ENCODE results near the gene KCNQ1OT1.

Gene KCNQ1OT1

DNA sequence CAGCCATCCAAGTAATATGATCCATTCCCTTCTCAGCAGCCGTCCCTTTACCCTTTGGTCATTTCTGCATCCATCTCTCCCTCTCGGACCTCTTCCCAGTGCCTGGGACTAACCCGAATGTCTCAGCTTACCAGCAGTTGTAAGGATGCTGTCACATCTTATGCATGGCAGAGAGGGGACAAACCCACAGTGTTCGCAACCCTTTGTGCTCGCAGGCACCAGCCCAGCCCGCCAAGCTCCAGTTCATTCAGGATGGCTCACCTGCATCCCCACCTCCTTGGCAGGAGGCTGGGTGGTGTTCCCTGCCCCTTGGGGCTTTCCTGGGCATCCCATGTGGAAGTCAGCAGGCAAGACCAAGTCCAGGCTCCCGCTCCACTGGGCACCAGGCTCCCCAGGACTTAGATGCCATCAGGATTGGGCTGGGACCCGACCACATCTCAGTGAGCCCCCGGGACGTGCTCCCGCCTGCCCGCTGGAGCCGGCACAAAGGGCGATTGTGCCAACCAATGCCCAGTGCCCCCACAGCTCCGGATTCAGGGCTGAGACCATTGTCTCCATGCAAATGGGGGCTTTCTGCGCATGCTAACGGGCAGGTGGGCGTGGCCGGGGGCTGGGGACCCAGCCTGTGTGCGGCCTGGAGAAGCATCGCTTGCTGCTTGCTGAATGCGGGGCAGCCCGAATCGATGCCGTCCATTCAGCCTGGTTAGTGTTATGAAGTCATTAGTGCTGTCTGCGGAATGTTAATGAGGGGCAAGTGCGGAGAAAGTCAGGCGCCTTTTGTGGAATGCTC, 108.6 kb downstream of the KCNQ1OT1 start:
- DNase-seq: no peak

DNA sequence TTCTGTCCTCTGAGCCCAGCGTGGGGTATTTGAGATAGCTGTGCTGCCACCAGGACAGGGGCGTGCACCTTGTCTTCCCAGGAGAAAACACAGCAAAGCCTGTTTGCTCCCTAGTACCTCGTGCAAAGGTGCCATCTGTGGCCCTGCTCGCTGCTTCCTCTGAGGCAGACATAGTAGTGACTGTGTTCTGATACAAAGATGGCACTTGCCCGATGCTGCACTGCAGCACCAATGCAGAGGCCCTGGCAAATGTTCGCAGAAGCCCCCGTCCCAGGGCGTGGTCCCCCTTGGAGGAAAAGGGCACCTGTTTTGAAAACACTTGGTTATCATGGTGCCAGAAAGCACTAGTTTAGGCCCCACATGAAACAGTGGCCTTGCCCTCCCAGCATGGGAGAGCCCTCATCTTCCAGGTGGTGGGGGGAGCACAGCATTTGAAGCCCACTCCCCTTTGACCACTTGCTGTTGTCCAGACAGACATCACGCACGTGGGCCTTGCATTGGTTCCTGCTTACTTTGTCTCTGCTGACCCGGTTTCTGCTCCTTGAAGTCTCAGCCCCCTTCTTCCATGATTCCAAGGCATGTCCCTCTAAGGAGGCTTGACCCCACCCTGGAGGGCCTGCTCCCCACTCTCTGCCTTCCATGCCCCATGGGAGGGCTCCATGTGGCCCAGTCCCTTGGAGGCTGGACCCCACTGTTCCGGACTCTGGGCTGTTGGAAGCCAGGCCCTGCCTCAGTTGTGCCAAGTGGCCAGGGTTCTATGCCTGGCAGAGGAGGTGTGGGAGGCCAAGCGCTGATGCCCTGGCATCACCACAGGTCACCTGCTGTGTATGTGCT, 109.4 kb downstream of the KCNQ1OT1 start:
- DNase-seq: peak in 1 of 2 experiments; percentile 0

DNA sequence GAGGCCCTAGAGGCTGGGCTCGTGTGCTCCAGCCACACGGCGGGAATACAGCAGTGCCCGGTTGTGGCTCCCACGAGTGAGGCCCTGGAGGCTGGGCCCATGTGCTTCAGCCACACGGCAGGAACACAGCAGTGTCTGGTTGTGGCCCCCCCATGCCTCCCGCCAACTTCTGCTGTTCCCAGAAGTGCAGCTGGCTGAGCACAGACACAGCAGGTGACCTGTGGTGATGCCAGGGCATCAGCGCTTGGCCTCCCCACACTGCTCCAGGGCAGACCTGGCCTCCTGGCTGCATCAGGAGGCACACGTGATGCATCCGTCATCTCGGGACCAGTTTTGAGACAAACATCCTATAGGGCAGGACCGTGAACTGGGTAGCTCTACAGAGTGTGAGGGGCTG, 110.3 kb downstream of the KCNQ1OT1 start:
- no peak for DNase-seq

DNA sequence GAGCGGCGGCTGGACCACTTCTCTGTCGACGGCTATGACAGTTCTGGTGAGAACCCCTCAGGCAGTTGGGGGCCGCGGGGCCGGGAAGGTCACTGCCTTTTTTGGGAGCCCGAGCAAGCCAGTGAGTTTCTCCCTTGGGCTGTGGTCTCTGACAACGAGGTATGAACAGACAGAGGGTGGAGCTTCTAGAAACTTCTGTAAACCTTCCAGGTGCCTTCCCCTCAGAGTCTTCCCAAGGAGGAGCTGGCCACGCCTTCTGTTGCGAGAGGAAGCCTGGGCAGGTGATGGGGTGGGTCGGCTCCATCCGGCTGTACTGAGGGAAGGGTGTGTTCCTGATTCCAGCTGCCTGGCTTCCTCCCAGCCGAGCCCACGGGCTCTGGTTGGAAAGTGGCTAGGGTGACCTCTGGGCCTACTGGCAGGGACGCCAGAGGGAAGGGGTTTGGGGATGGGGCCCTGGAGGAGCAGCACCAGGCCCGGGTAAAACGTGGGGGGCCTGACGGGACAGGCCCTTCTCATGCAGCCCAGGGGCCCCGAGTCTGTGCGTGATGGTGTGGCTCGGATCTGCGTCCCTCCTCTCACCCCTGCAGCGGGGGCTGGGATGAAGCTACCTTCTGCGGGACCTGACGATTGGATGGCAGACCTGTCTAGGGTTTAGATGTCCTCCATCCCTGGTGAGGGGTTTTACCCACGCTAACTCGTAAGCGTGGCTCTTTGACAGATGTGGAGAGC, 110.8 kb downstream of the KCNQ1OT1 start:
- DNase-seq: peak in 1 of 2 experiments; percentile 1

DNA sequence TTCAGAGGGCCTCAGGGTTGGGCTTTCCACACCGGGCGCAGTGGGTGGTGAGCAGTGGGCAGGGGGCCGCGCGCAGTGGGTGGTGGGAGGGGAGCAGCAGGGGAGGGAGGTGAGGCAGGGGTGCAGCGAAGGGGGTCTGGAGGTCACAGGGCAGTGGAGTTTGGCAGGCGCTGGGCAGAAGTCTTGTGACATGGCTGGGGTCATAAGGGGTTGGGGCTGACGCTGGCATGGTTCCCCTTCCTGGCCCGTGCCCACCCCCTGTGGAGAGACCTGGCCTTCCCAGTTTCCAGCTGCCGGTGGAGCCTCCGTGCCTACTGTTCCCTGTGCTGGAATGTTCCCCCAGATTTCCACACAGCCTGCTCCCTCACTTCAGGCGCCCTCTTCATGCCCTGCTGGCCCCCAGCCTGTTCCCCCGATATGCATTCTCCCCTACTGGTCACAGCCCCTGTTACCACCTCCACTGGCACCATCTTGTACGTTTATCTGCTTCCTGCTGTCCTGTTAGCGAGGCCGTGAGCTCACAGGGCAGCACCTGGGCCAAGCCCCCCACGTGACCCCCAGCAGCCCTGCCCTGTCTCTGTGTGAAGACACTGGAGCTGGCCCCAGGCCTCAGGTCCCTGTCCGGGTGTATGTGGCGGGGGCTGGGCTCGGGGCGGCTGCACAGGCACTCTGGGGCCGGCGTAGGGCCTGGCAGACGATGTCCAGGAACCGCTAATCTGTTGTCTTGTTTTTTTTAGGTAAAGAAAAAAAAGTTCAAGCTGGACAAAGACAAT, 111.6 kb downstream of the KCNQ1OT1 start:
- peak in 1 of 2 experiments; percentile 1 for DNase-seq

DNA sequence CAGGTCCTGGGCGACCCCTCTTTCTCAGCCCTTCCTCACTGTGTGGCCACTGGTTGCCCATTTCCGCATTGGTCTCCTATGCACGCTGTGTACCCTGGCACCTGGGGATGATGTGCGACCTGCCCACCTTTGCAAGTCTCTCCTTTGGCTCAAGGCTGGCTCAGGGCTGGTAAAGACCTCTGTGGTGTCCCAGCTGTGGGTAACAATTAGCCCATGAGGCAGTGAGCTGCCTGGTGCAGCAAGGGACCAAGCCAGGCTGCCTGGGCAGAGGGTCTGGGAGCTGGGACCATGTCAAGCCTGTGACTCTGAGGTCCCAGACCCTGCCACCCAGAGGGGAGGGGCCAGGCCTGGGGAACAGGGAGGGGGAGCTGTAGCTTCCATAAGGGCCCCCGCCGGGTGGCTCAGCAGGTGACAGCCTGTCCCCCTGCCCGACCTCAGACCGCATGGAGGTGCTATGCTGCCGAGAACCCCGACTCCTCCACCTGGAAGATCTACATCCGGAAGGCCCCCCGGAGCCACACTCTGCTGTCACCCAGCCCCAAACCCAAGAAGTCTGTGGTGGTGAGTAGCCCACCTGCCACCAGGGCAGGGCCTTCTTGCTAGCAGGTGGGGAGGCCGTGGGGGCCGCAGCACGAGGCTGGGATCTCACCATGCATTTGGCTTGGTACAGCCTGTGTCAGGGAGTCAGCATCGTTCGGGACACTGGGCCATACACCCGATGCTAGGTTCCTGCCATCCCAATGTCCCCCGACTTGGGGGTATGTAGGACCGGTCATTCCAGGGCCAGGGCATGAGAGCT, 112.5 kb downstream of the KCNQ1OT1 start:
- DNase-seq: peak in 1 of 2 experiments; percentile 1

DNA sequence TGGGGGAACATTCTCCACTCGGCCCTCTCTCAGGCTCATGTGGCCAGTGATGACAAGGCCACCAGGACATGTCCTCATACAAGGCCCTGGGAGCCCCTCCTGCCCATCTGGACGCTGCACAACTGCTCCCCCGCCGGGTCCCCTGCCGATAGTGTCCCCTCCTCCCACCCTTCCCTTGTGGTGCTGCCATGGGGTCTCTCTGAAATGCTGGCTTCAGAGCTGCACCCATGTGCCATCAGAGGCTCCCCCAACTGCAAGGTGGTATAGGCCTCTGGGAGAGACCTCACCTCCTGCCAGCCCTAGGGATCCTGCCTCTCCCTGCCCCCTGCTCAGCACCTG, 113.0 kb downstream of the KCNQ1OT1 start:
- DNase-seq: no peak

DNA sequence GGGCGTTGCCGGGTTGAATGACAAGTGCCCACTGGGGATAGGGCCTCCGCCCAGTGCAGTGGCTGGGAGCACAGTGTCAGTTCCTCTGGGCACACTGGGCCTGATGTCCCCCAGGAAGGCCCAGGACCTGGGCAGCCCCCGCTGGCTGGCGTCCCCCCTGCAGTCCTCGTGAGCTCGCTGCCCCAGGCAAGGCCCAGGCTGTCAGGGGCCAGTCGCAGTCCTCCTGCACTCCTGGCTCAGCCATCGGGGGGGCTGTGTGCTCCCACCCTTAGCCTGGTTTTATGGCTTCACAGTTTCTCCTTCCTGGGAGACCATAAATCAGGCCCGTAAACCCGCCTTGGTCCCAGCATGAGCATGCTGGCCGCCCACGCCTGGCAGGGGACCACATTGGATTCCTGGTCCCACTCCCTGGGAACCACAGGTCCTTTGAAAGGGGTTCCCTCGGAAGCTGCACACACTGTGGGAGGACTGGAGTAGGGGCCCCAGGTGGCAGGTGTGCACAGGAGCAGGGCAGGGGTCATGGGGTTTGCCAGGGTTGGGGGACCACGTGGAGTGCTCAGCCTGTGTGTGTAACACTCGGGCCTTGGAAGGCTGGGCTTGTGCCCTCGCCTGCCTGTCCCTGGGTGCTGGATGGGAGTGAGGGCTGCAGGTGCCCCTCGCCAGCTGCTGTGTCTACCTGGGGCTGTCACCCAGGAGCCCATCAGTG, 113.6 kb downstream of the KCNQ1OT1 start:
- DNase-seq: peak in 1 of 2 experiments; percentile 1

DNA sequence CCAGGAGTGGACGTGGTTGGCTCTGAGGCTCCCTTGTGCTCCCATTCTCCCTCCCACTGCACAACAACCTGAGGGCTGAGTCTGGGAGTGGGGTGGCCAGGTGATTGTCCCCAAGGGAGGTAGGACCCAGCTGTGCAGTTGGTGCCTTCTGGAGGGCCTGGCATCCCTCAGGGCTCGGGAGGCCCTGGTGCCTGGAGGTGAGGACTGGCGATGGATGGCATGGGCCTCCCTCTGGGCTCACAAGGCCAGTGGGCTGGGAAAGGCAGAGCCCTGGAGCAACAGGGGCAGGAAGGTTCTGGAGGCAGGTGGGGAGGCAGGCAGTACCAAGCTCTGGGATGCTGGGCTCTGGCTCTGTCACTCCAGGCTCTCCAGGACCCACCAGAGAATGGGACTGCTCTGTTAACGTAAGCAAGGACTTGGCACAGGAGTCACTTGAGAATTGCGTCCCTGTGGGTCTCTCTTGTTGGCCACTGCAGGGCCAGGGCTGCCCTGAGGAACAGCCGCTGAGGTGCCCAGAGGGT, 114.2 kb downstream of the KCNQ1OT1 start:
- peak in 1 of 2 experiments; percentile 1 for DNase-seq

DNA sequence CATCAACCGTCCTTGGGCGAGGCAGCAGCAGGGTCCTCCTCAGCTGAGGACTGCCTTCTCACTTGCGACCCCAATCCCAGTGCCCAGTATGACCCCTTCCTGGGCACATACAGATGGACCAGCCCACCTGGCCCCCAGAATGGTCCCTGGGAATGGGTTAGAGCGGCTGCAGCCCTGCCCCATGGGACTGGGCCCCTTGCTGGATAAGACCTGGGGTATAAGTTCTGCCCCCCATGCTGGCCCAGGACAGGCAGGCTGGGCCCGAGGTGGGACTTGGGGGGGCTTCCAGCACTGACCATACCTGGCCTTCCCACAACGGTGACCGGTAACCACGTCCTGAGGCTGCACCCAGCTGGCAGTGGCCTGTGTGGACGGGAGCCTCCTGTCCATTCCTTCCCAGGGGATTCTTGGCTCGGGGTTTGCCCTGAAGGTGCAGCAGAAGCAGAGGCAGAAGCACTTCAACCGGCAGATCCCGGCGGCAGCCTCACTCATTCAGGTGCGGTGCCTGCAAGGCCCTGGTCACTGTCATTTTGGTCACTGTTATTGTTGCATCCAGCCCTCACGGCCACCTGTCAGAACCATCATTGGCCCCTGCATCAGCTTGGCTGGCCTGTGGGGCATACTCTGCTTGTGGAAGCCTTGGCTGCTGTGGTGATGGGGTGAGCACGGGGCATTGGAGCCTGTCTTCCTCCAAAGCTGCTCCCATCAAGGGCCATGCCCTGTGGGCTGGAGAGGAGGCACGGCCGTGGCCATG, 114.8 kb downstream of the KCNQ1OT1 start:
- no peak for DNase-seq

DNA sequence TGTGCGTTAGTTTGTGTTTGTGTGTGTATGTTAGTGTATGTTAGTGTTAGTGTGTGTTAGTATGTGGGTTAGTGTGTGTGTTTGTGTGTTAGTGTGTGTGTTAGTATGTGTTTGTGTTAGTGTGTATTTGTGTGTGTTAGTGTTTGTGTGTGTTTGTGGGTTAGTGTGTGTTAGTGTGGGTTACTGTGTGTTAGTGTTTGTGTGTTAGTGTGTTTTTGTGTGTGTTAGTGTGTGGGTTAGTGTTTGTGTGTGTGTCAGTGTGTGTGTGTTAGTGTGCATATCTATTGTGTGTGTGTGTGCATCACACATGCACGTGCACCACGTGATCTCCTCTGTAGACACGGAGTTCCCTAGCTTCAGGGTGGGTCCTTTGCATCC, 115.4 kb downstream of the KCNQ1OT1 start:
- peak in 1 of 2 experiments; percentile 1 for DNase-seq

DNA sequence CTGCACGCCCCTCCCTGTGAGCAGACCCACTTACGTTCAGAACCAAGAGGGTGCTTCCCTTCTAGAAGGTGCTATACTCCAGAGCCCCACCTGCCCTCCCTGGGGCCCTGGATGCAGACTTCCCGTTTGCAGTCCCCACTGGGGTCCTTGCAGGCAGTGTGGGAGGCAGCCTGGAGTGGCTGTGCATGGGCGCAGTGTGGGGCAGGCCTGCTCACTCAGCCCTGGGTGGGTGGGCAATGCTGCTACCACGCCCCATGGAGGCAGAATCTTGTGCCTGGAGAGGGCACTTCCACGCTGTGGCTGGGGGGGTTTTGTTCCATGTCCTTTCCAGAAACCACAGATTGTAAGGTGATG, 116.2 kb downstream of the KCNQ1OT1 start:
- DNase-seq: no peak

DNA sequence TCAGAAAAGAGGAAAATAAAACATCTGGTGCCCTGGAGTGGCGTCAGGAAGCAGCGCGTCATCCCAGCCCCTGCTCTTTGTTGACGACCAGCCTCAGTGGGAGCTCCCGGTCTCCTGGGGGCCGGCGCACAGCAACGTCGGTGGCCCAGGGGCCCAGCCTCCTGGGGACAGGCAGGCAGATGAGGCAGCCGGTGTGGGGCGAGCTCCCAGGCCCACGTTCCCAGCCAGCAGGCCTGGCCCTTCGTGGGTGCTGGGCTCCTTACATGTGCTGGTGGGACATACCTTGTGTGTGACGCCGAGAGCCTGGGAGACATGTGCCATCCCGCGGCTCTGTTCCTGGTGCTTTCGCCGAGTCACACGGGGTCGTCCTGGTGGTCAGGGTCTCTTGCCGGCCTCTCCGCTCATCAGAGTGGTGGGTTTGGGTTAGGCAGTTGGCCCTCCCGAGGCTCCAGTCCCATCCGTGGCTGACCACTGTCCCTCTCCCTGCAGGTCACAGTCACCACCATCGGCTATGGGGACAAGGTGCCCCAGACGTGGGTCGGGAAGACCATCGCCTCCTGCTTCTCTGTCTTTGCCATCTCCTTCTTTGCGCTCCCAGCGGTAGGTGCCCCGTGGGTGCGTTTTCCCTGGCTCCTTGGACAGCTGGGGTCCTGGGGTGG, 116.7 kb downstream of the KCNQ1OT1 start:
- DNase-seq: no peak

DNA sequence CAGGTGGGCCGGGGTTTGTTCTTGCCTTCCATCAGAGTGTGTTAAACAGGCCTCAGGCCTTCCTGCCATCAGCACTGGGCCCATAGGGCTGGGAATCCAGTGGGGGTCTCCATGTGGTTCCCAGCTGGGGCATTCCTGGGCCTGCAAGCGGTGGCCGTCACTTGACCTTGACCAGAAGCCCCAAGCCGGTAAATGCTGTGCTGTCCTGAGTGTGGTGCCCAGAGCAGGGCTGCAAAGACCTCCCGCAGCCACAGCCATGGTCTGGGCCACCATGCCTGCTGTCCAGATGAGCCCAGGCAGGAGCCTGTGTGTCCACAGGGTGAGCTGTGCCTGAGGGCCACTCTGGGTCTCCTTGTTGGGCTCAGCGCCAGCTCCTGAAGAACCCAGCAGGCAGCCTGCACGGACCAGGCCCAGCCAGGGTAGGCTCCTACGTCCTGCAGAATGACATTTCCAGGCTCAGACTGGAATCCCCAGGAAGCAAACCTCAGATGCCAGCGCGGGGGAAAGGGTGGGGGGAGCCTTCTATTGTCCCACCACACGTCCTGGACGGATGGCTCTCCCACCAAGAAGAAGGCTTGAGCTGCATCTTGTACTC, 117.3 kb downstream of the KCNQ1OT1 start:
- no peak for DNase-seq

DNA sequence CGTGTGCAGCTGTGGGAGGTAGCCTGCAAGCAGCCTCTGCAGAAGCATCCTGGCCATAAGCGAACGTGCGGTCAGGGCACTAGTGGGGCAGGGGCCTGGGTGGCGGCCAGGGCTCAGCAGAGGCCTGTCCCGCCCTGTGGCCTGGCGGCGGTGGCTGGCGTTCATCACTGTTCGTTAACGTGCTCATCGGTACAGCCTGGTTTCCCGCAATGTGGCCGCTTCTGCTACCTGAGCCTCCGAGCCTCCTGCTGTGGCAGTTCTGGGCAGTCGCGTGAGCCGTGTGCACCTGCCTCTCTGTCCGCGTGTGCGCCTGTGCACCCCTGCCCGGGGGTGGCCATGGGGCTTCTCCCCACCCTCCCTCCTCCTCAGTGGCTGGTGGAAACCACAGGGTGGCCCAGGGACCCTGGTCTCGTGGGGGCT, 117.9 kb downstream of the KCNQ1OT1 start:
- no peak for DNase-seq

DNA sequence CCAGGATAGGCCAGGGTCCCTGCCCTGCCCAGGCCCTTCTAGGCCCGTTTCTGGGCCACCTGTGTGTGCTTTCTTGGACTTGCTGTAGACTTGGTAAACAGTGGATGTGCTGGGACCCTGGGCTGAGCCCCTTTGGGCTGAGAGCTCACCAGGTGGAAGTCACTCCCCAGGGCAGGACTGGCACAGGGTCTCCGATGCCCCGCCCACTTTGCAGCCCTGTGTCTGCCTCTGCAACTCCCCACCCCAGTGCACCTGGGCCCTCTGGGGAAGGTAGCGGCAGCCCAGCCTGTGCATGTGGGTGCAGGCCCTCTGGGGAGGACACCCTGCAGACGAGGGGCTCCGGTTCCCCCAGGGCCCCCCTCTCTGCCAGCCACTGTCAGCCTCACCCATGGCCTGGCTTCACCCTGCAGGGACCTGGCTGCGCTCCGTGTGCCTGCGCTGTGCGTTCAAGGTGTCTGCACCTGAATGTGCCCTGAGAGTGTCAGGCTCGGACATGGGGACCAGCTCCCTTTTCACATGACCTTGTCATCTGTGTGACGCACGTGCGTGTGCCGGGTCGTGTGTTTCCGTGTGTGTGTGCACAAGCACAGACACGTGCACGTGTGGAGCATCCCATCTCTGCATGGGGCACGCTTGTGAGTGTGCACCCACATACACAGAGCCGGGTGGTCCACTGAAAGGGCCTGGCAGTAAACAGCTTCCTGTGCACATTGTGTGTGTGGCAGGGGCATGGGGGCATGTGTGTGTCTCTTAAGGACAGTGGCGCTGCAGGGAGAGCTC, 118.5 kb downstream of the KCNQ1OT1 start:
- no peak for DNase-seq

DNA sequence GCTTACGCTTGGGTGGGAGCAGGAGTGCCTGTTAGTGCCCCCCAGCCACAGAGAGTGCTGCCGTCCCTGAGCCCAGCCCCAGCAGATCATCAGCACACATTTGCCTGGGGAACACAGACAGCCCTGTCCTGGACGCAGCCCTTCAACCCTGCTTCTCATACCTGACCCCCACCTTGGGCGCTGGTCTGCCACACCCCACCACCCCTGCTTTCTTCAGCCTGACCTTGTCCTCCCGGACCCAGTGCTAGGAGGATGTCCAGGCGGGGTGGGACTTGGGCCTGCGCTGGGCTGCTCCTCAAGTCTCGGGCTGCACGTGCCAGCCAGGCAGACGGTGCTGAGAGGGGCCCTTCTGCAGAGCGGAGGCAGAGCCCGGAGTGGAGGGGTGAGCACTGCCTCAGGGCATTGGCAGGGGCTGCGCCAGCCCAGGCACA, 119.2 kb downstream of the KCNQ1OT1 start:
- no peak for DNase-seq

DNA sequence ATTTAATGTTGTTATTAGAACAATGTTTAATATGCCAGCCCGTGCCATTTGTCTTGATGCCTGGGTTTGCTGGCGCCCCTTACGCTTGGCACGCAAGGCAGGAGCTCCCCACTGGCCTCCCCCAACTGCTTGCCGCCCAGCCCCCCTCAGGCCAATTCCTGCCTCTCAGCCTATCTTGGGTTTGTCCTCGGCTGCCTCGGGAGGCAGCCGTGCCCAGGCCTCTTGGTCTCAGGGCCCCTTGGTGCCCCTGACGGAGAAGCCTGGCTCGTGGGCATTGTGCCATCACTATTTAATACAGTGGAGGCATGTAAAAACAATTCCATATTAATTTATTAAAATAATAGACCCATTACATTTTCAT, 119.8 kb downstream of the KCNQ1OT1 start:
- DNase-seq: no peak
